DMS53 treated with DMSO at 0.1 percent for 48 hours (cell line): ENCODE results near the gene MKNK2.

Source experiments
- DNase-seq: peaks from one replicate; lab custom pipeline; 2025; ENCODE audit not compliant: unreplicated experiment; lab: John Stamatoyannopoulos, UW

The MKNK2 gene

DNA sequence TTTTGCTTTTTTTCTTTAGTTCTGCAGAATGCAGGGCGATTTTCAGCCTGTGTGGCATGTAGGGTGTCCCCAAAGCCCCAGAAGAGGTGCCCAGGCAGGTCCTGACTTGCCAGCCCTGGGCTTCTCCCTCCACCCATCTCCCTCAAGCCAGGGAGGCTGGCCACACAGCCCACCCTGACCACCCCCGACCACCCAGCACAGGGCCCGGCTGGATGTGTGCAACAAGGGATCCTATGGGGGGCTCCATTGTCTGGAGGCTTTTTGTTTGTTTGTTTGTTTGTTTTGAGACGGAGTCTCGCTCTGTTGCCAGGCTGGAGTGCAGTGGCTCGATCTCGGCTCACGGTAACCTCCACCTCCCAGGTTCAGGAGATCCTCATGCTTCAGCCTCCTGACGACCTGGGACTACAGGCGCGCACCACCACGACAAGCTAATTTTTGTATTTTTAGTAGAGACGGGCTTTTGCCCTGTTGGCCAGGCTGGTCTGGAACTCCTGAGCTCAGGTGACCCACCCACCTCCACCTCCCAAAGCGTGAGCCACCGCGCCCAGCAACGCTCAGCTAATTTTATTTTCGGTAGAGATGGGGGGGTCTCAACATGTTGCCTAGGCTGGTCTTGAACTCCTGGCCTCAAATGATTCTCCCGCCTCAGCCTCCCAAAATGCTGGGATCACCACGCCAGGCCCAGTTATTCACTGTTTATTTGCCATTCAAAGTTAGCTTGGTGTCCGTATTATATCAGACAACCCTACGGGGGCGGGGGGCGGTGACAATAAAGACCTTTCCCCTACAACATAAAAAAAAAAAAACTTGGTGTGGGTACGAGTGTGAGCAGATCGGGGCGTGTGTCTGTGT, 7.8 kb upstream of the MKNK2 start:
- DNase-seq = no peak

DNA sequence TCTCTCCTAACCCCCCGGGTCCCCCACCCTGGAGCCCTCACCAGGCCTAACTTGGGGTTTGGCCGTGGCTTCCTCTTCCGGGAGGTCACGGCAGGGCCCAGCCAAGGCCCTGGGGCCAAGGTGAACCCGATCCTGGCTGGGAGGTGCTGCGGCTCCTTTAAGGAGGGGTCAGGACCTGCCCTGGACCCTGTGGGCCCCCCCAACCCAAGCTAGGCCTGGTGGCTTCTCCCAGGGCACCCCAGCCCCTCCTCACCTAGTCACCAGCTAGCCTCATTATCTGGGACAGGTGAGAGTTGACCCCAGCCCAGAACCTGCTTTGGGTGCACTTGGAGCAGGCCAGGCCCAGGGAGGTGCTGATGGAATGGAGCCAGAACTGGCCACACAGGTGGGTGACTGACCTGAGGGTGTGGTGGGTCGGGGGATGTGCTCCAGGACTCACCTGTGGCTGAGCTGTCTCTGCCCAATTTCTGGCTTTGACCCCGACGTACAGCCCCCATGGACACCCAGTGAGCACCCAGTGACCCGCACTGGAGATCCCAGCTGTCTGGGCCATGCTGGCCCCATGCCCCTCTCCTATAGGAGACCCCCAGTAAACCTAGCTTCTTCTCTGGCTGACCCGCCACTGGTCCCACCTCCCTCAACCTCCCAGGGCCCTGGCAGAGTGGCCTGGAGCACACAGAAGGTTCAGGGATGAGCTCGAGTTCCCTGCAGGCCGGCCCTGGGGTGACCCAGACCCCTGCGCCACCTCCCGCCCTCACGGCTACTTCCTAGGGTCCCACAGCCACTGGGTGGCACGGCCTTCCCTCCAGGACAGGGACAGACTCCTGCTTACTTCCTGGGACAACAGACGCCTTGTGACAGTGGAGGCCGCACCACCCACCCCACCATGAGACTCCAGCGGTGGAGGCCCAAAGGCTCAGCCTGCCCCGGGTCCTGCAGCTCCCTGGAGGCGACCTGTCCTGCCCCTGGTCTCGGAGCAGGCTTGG, 6.7 kb upstream of the MKNK2 start:
- no peak for DNase-seq

DNA sequence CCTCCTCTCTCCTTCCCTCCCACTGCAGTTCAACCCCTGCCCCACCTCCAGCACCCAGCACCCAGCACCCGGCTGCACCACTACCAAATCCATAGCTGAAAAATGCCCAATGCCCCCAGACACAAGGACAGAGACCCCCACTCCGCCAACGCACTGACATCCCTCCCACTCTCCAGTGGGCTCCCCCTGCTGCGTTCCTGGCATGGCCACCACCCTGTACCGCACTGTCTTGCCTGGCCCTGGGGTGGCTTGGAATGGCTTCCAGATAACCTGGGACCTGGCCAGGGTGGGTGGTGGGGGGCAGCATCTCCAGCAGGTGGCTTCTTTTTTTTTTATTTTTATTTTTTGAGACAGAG, 5.8 kb upstream of the MKNK2 start:
- DNase-seq = no peak

DNA sequence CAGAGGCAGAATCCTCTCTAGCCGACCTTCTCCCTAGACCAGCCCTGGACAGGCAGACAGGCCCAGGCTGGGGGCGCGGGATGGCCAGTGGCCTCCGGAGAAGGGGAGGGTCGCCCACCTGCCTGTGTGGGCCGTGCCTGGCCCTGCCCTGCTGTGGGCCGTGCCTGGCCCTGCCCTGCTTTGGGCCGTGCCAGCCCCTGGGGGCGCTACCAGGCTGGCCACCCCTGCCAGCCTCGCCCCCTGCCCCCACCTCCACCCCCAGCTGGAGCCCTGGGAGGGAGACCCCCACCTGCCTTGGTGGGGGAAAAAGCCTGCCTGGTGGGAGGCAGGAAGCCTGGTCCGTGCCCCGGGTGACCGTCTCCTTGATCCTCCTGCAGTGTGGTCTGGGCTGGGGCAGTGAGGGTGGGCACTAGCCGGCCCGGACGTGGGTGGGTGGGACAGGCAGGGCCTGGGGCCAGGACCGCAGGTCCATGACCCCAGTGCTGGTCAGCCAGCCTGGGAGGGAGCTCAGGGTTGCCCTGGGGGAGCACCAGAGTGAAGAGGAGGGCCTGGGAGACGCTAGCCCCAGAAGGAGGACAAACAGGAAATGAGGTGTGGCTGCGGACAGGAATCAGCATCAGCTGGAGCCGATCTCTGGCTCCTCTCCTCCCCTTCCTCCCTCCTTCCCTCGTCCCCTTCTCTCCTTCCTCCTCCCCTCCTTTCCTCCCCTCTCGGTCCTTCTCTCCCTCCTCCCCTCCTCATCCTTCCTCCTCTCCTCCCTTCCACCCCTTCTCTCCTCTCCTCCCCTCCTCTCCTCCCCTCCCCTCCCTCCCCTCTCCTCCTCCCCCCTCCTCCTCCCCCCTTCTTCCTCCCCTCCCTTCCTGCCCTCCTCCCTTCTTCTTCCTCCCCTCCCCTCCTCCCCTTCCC, 5.1 kb upstream of the MKNK2 start:
- DNase-seq = peak; percentile 45

DNA sequence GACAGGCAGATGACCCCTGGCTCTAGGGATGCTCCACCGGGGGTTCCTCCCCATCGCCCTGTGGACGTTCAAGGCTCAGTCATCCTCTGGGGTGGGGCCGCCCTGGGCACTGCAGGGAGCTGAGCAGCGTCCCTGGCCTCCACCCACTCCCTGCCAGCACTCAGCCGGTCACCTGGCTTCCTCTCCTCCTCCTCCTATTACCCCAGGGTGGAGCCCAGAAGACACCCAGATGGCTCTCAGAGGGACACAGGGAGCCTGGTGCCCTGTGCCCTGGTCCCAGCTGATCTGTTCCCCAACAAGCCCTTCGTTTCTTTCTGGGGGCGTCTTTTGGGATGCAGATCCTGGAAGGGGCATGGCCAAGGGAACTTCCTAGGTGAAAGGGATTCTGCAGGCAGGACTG, 3.7 kb upstream of the MKNK2 start:
- no peak for DNase-seq

DNA sequence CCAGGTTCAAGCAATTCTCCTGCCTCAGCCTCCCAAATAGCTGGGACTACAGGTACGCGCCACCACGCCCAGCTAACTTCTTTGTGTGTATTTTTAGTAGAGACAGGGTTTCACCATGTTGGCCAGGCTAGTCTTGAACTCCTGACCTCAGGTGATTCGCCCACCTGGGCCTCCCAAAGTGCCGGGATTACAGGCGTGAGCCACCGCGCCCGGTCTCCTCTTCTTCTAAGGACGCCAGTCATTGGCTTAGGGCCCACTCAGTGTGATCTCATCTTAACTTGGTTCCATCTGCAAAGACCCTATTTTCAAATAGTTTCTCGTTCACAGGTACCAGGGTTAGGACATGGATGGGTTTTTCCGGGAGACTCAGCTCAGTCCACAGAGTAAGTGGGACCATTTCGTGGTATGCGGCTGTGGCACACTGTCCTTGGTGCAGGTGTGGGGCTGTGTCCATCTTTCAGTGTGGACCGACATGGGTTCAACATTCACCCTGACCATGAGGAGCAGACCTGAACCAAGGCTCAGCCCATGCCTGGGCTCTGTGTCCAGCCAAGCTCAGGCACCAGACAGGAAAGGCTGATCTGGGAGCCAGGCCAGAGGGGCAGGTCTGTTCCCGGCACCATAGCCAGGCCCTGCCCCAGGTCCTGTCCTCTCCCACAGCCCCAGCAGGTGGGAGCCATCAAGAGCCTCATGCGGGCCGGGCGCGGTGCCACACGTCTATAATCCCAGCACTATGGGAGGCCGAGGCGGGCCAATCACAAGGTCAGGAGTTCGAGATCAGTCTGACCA, 2.8 kb upstream of the MKNK2 start:
- no peak for DNase-seq

DNA sequence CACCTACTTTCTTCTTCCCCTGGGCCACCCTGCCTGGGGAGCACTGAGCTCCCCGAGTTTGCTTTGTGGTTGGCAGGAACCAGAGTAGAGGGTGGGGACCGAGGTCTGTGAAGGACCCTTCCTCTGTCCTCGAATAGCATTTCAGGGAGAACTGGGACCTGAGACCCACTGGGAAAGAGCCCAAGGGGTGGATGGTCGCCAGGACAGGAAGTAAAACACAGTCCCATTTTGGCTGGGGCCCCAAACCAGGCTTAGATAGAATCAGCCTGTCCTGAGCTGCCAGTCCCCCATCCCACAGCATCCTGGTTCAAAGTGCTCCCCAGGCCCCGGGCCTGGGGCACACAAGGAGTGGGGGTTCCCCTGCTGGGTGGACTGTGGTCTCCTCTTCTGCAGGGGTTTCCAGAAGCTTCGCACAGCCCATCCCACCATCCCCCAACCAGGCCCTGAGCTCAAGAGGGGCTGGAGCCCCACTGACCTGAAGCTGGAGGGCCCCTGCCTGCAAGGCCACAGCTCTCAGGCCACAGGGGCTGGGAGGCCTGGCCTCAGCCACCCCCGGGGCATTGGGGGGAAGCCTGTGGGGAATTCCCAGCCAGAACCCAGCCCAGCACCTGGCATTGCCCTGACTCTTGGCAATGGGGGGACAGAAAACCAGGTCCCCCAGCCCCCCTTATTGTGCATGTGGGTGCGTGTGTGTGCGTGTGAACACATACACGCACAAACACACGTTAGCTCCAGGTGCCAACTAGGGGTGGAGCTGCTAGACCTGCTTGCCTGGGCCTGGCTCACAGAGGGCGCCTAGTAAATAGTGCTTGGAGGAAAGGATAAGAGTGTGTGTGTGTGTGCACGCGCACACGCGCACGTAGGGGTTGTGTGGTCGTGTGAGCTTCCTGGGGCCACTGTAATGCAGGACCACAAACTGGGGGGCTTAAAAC, 995 bp upstream of the MKNK2 start:
- no peak for DNase-seq

DNA sequence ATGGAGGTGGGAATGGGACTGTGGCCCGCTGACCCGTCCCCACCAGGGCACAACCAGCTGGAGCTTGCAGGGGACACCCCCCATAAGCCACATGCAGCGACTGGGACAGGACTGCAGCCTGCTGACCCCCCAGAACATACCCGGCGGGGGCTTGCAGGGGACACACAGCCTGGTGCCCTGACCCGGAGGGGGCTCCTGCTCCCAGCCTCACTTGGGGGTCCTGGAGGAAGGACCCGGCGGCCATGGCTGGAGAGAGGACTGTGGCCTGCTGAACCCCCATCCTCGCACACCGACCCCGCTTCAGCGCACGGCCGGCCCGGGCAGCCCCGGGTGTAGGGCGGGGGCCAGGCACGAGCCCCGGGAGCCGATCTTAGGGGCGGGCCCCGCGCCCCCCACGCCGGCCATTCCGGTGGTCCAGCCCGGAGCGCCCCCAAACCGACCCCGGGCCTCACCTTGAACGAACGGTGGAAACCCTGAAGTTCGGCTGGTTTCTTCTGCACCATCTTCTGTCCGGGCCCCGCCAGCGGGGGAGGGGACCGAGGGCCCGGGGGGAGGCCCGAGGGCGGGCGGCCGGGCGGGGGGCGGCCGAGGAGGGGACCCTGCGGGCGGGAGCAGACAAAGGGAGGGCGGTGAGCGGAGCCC, 574 bp downstream of the MKNK2 start:
- DNase-seq = no peak

DNA sequence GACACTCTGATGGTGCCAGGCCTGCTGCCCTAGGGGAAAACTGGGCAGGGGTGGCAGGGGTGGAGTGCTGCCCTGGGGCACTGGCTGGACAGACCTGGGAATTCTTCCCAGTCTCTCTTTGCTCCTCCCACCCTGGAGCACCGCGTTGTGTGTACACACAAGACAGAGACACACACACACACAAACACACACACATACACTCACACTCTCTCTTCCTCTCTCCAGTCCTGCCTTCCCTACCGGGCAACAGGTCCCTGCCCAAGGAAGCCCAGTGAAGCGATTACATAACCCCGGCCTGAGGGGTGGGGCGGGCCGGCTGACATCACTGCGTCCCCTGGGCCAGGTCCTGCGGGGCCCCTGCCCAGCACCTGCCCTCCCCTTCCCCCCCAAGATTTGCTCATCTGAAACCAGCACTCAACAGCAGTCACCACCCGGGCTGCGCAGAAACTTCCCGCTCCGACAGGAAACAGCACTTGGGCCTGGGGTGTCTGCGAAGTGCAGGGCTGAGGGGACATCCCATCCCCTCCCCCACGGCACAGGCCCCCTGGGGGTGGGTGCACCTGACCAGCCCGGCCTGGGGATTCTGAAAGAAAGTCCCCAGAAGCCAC, 1.2 kb downstream of the MKNK2 start:
- DNase-seq = peak; percentile 65

DNA sequence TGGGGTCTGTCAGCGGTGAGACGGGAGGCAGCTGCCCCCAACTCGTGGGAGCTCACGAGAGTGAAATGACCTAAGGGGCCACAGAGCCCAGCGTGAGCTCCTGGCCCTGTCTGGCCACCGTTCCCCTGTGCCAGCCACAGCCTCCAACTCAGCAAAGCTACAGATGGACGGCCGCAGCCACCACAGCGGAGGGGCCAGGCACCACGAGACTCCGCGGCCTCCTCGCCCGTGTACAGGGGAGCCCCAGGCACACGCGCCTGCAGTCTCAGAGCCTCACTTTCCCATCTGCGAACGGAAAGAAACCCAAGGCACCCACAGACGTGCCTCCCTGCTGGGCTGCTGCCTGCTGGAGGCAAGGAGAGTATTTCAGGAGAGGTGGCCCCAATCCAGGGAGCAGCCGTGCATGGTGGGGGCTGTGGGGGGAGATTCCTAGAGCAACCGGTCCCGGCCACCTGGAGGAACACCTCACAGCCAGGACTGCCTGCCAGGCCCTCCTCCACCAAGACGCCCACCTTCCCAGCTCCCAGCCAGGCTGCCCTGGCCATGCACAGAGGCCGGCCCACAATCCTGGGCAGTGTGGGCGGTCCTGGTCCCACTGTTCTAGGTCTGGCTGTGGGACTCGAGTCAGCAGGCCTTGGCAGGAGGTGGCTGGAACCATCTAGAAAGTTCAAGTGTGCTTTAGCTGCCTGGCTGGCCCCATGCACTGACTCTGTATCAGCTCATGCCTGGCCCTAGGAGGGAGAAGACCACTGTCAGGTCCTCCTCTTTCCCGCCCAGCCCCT, 1.9 kb downstream of the MKNK2 start:
- no peak for DNase-seq

DNA sequence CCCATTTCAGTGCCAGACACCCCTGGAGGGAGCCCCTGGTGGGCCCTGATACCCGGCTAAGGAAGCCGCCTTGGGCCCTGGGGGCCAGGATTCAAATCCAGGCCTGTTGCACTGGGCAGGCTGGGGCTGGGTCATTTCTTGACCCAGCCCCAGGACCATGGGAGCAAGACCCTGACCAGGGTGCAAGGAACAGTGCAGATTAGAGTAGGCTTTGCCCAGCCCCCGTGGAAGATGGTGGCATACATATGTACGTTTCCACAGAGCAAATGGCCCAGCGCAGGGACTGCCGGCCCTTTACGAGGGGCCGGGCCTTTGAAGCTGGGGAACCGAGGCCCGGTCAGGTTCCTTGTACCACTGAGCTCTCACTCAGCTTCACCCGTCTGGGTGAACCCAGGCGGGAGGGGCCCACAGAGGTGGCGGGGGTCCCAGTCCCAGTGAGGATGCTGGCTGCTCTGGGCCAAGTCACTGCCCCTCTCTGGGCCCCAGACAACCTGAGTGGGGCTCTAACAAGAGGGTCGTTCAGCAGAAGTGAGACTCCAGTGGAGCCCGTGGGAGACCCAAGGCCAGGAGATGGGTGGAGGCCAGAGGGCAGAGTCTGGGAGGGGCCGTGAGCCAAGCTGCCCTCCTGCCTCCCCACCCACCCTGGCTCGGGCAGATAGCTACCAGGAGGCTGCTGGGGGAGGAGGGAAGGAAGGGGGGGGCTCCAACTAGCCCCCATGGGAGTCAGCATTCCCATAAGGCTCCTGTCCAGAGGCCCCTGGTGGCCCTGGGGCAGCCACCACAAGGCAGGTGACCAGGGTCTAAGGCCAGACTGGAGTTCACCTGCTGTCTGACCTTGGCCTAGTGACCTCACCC, 2.7 kb downstream of the MKNK2 start:
- DNase-seq = no peak

DNA sequence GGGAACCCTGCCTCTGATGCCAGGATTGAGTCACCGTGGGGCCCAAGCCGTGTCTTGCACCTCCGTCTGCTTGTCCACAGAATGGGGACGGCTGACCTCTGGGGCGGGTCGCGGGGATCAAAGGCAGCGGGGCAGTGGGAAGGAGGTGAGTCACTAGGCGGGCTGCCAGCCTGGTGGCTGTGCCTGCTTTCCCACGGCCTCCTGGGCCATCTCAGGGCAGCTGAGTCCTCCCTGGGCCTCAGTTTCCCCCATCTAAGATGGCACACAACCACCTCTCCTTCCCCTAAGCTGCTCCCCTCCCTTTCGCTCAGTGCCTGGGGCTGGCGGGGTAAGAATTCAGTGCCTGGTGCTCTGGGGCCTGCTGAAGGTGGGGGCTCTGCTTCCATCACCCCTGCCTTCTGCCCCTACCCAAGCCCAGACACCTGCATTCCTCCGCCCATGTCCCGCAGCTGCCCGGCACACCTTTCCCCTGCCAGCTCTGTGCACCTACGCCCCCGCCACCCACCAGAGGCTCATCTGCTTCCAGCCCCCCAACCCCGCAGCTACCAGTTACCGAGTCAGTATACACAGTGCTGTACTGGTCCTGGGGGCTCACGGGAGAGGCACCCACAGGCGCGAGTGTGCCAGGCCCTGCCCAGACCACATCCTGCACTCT, 3.5 kb downstream of the MKNK2 start:
- no peak for DNase-seq

DNA sequence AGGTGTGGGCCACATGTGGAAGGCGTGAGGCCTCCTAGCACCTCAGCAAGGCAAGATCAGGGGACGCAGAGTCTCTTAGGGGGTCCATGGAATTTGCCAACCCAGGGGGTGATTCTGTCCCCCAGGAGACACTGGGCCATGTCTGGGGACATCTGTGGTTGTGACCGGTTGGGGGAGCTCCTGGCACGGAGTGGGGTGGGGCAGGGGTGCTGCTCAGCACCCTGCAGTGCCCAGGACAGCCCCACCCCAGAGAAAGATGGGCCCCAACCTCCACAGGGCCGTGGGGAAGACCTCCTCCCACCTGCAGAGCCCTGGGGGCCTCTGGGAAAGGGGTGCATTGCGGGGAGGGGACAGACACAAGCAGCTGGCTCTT, 4.0 kb downstream of the MKNK2 start:
- no peak for DNase-seq

DNA sequence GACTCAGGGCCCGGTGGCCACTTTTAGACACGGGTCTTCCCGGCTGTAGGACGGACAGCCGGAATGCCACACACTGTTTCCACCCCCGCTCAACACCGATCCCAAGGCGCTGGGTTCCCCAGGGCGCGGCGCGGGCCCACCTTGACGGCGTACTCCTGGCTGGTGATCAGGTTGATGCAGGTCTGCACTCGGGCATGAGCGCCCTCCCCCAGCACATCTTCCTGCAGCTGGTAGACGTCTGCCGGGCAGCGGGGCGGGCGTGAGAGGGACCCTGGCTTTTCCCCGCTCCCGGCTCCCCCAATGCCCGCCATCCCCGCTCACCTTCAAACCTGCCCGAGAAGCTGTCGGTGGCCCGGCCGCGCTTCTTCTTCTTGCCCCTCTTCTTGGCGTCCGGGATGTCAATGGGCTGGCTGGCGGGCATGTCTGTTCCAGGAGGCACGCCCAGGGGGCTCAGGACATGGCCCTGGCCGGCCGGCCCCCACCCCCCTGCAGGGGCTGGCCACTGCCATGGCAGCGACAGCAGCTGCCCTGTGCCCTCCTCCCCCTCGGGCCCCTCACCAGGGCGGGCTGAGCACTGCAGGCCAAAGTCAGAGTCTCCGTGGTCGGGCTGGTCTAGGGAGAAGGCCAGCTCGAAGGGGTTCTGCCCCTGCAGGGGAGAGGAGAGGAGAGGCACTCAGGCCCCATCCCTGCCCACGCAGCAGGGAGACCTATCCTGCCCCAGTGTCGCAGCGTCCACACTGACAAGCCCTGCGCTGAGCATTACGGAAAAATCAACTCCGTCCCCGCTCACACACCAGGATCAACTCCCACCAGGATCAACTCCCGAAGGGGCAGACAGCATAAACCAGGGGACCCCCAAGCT, 4.8 kb downstream of the MKNK2 start:
- no peak for DNase-seq

DNA sequence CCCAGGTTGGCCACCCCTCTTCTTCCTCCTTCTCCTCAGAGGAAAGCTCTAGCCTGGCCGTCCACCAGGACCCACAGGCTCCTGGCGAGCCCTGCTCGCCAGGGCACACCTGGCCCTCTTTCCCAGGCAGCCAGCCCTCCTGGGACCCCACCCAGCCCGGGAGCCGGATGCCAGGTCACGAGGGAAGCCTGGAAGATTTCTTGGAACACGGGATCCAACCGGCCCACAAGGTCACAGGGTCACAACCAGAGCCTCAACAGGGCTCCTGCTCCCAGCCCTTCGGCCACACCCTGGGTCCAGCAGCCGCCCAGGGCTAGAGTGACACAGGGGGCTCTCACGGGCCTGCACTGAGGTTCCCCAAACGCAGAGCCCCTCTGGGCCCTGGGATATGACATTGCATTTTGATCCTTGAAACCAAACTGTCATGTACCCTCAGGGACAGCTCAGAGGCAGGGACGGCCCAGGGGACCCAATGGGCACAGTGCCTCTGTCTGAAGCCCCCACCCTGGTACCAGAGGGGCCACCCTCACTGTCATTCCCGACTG, 5.5 kb downstream of the MKNK2 start:
- DNase-seq = no peak
